UCSD-AML1 (cell line): ENCODE measurements around the gene ITGA3.

ENCODE experiments used
- DNase-seq: peaks from one replicate; lab custom pipeline; 2025; ENCODE audit not compliant: unreplicated experiment; lab: John Stamatoyannopoulos, UW

ITGA3 gene

GRCh38 chr17:50123649-50124349 lies 67.9 kb downstream of the ITGA3 start:
- DNase-seq = no peak

GRCh38 chr17:50125420-50125997 lies 69.6 kb downstream of the ITGA3 start:
- DNase-seq = no peak

DNA sequence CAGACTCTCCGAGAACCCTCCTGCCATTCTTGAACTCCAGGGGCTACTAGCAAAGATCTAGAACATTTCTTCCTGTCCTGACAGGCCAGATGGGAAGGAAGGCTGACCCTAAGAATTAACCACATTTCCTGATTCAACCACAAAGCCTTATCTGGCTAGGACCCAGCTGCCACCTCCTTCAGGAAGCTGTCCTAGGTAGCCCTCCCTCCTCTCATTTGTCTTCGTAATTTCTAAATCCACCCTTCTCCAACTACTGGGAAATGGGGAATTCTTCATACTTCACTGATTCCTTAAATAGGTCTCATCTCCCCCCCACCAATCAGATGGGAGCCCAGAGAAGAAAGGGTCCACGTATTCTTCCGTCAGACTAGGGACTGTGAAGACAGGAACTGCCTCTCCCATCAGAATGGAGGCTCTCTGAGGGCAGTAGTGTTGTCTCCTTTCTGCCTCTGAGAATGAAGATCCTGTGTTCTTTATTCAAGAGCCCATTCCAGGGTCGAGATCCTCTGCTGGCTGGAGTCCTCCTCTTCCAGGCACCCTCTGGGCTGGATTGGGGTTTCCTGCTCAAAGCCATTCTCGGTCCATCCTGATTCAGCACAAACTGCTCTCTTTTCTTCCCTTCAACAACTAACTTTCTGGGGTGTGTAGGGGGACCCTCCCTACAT lies 71.9 kb downstream of the ITGA3 start:
- DNase-seq = peak; percentile 61

DNA sequence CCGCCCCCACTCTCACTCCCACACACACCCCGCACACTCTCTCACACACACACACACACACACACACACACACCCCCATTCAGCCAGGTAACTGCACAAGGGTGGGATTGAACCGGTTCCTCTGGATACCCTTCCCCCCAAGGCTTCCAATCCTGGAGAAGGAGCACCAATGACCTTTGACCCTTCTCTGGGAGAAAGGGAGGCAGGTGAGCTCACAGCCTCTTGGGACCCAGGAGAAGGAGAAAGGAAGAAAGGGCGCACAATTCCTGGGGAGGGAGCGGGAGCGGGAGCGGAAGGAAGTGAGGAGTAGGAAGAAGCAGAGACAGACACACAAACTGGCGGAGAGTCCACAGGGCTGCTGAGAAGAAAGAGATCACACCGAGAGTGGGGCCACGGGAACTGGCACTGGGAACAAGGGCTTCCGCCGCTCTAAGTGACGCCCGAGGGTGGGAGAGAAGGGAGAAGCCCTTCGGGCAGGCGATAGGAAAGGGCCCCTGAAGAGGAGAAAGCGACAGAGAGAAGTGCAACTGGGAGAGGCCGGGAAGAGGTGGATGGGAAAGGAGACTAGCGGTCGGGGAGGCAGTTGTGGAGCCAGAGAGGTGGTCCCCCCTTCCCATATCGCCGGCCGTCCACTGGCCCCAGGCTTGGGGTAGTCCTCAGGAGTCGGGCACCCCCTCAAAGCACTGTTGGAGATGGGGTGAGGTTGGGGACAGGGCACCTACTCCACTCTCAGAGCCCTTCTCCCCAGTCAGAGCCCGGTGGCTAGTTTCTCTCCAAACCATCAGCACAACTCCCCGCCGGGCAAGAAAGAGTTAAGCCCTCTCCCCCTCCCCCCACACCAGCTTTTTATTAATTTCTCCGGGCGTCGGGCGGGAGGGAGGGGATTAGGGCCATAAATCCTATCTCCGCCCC lies 72.8 kb downstream of the ITGA3 start:
- DNase-seq = peak; percentile 61

DNA sequence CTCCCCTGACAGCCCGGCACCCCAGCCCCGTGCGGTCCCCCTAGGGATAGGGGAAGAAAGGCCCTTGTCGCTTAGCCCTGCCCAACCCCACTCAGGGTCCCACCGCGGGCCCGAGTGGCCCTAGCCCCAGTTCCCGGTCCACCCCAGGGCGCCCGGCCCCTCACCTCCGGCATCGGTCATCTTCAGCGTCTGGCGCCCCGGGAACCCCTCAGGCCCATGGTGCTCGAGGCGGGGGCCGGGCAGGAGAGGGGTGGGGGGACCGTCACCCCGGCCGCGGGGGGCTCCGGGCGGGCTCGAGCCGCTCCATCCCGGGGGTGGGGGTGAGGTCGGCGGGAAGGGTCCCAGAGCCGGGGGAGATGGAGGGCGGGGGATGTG lies 73.4 kb downstream of the ITGA3 start:
- no peak for DNase-seq

GRCh38 chr17:50129728-50130558 lies 74.0 kb downstream of the ITGA3 start, which contains the start of gene SAMD14:
SAMD14 (minus strand) TSS chr17:50130160; CDS start chr17:50124959, 5,201 bp downstream.
- peak; percentile 72 for DNase-seq

DNA sequence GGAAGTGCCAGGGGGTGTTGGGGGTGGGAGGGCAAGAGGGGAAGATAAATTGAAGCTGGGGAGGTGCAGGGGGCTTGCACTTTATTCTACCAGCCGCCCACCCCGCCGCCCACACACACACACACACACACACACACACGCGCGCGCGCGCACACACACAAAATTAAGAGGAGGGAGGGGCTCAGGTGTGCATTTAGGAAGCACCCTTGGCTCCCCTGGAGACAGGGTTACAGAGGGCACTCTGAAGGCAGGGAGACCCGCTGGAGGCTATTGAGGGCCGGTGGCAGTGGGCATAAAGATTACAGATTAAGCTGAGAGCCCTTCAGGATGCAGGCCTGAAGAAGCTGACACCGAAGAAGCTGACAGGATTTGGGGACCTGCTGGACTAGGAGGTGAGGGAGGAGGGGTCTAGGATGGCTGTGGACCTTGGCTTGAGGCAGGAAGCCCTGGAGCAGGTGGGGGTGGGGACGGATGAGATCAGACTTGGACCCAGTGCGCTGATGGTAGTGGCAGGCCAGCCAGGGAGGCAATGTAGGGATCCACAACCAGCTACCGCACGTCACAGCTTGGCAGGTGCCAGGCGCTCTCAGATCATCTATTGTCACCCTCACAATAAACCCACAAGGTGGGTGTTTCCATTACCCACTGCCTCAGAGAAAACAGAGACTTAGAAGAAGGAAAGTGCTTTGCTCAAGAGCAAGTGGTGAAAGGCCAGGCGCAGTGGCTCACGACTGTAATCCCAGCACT lies 74.8 kb downstream of the ITGA3 start:
- no peak for DNase-seq

DNA sequence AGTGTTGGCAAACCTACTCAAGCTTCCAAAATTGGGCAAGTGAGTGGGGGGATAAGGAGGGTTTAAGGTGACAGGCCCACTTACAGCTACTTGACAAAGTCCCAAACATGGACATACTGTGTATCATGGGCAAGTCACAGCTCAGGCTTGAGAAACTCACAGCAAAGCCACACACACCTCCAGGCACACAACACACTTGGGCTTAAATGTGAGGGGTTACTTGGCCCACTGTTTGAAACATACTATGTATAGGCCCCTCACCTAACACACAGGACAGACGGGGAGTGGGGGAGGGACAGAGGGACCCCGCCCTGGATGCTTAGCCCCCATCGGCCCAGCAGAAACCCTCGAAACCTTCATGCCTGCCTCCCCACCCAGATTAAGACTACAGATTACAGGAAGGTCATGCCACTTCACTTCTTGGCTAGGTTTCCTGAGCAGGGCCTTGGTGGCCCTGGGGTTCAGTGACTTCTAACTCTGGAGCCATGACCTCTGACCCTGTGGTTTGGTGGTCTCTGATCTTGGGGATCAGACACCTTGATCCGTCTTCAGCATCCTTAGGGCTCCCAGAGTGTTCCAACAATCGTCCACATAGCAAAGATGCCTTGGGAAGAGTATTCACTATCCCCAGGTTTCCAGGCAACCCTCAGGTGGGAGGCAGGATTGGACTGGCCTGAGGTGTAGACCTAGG lies 76.3 kb downstream of the ITGA3 start:
- DNase-seq = no peak

DNA sequence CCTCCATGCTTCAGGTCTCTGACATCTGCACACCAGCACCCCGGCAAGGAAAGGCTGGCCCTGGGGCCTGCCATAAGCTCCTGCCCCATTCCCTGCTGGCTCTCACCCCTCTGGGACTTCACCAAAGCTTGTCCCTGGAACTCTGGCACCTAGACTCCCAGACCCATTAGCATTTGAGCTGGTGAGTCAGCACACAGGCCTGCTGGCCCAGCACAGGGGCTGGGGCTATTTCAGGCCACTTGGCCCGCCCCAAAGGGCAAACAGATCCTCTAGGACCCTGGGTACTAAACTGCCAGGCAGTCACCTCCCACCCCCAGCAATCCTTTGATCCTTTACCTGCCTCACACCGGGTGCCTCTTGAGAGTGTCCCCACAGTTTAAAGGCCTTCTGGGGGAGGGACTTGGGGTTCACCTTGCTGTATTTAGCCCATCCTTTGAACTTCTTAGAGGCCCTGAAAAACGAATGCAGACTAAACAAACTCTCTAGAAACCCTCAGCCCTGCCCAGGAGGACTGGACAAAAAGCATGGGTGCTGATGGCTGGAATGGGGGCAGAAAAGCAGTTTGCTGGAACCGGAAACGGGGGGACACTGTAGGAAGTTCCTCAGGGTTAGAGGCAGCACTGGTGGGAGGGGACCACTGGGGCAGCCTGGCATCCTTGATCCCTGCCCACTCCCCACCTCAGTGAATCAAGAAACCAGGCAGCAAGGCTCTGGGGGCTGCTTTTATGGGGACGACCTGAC lies 77.3 kb downstream of the ITGA3 start:
- DNase-seq = no peak

DNA sequence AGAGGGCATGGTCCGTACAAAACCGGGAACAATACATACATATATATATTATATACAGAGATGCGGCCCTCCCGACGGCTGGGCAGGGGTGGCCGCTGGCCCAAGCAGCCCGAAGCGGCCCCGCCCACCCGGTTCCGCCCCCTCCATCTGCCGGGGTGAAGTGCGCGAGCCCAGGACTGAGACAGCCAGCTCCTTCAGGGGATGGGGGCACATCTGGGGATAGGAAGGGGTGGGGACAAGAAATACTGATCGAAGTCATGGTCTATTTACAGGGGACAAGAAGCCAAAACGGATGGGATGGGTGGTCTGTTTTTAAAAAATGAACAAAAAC lies 77.8 kb downstream of the ITGA3 start:
- no peak for DNase-seq

DNA sequence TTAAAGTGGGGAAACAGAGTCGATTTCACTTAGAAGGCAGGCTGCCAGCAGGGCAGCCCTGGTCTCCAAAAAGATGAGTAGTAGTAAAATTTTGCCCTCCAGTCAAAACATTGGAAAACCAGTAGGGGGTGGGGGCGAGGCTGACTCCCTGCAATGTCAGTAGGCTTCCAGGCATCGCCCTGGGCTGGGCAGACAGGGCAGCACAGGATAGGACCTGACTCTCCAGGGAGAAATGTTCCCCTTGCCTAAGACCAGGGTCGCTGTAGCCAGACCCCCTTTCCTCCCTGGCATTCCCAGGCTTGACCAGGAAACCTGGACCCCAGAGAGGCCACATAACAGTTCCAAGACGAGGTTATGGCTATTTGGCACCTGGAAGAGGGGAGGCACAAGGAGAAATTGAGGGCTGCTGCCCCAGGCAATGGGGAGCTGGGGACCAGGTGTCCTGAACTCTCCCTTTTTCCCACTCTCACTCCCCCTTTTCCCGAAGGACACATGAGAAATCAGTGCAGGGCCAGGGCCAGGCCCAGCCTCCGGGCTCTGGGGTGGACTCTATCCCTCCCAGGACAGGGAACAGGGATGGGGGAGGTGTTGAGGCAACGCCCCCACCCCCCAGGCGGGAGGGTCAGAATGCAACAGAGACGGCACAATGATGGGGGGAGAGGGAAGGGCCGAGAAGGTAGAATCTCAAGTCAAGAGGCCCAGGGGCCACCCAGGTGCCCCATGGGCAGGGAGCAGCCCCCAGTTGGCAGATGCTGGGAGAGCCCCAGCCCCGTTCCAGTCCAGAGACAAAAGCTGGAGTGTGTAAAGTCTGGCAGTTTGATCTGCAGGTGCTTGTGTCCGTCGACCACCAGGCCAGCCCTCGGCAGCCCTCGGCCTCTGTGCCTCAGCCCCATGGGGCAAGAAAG lies 78.5 kb downstream of the ITGA3 start:
- no peak for DNase-seq

GRCh38 chr17:50135316-50136095 lies 79.6 kb downstream of the ITGA3 start:
- no peak for DNase-seq

DNA sequence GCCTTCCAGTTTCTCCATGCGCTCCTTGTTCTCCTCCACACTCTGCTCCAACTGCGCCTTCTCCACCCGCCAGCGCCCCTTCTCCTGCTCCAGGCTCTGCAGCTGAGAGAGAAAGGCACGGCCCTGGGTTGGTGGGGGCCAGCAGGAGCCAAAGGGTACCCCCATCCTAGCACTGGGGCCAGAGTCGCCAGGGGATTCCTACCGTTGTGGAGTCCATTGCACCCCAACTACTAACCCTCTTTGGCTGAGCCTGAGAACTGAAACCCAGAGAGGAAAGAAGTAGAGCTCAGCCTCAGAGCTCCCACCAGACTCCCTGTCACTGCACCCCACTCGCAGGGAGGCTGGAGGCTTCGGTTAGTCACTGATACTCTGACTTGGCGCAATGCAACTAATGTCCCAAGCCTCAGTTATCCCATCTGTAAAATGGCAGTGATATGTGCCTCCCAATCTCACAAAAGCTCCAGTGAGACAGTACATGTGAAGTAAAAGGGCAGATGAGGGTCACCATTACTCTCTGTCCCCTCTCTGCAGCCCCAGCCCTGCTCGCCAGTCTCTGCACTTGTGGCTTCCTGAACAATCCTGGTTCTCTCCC lies 80.3 kb downstream of the ITGA3 start:
- DNase-seq = no peak

GRCh38 chr17:50137042-50137441 lies 81.1 kb downstream of the ITGA3 start:
- no peak for DNase-seq

GRCh38 chr17:50139185-50139783 lies 83.4 kb downstream of the ITGA3 start:
- no peak for DNase-seq
